ENCODE results near the gene MARVELD2.

GRCh38 chr5:69416699-69417098, 1.8 kb downstream of the MARVELD2 start:
- TF ChIP-seq CTCF (tag by site-specific recombination; IDR thresholded peaks at IDR 0.05): no peak
- no peak for TF ChIP-seq ZNF121 (tag by site-specific recombination; IDR thresholded peaks at IDR 0.05)
- no peak for TF ChIP-seq HOXA7 (CRISPR knock-in tag; IDR thresholded peaks at IDR 0.05; ENCODE audit: borderline replicate concordance)
- no peak for TF ChIP-seq ZNF354C (tag by site-specific recombination; IDR thresholded peaks at IDR 0.05; ENCODE audit: borderline replicate concordance, low read depth)
- TF ChIP-seq ZNF184 (tag by site-specific recombination; IDR thresholded peaks at IDR 0.05): no peak
- no peak for TF ChIP-seq ZNF248 (tag by site-specific recombination; IDR thresholded peaks at IDR 0.05)
- no peak for TF ChIP-seq GFI1B (tag by site-specific recombination; IDR thresholded peaks at IDR 0.05)
- no peak for TF ChIP-seq ZNF138 (tag by site-specific recombination; IDR thresholded peaks at IDR 0.05; ENCODE audit: borderline replicate concordance)
- TF ChIP-seq ZNF274 (IDR thresholded peaks at IDR 0.05; ENCODE audit: low read length): no peak
- TF ChIP-seq ZNF274 (tag by site-specific recombination; IDR thresholded peaks at IDR 0.05; ENCODE audit: borderline replicate concordance): no peak
- no peak for TF ChIP-seq ZNF792 (tag by site-specific recombination; IDR thresholded peaks at IDR 0.05)
- TF ChIP-seq ZBTB21 (tag by site-specific recombination; IDR thresholded peaks at IDR 0.05): no peak
- no peak for TF ChIP-seq ZNF629 (tag by site-specific recombination; IDR thresholded peaks at IDR 0.05)
- no peak for TF ChIP-seq SALL2 (tag by site-specific recombination; IDR thresholded peaks at IDR 0.05; ENCODE audit: borderline replicate concordance)
- TF ChIP-seq MZF1 (tag by site-specific recombination; IDR thresholded peaks at IDR 0.05; ENCODE audit: borderline replicate concordance): no peak

Data from HEK293 (cell line).